Vagina (tissue), 2 donors: Measurements from ENCODE around the gene RASA3. TPM values are rescaled to one million over a fixed set of nuclear protein-coding genes. Genes with fewer than 3 reads are reported as not detected.
"Not testable (repeated sequence)": the region's sequence is repeated elsewhere in the genome, so short reads cannot be mapped to it uniquely, and the experiment has no call there.

ENCODE experiments used
- DNase-seq, 2 donors: peaks; one replicate each; pipeline ENCODE4 v3.0.0-alpha.2; 2017; ENCODE audit errors: extremely low spot score in 2 of 2
- H3K27ac ChIP-seq: fragments of 200-600 bp; sonication (generic); one replicate; pipeline ENCODE4 v1.5.1; 2019
- H3K27me3 ChIP-seq: fragments of 200-600 bp; sonication (generic); one replicate; pipeline ENCODE4 v1.5.1; 2019
- H3K36me3 ChIP-seq, 2 donors: fragments of 200-600 bp; sonication (generic); one replicate each; pipeline ENCODE4 v1.5.1; 2017 to 2019
- H3K4me1 ChIP-seq: fragments of 200-600 bp; sonication (generic); one replicate; pipeline ENCODE4 v1.5.1; 2019
- H3K4me3 ChIP-seq, 2 donors: fragments of 200-600 bp; sonication (generic); 1 replicate in 1 of 2; 2 replicates in 1 of 2; pipeline ENCODE4 v1.5.1; 2016 to 2019
- H3K9me3 ChIP-seq: fragments of 200-600 bp; sonication (generic); one replicate; pipeline ENCODE4 v1.5.1; 2019
- POLR2A ChIP-seq, 2 donors: fragments of 450-650 bp; IDR thresholded peaks; one replicate each; pipeline ENCODE4 v1.6.1; 2017; ENCODE audit warnings: antibody characterized with exemption in 2 of 2, mild to moderate bottlenecking in 2 of 2, moderate library complexity in 2 of 2
- POLR2AphosphoS5 ChIP-seq, 2 donors: sonication (generic); formaldehyde crosslinking; IDR thresholded peaks; one replicate each; pipeline ENCODE4 v1.9.0; 2017; ENCODE audit warnings: antibody characterized with exemption in 2 of 2, mild to moderate bottlenecking in 2 of 2, low read depth in 1 of 2; ENCODE audit not compliant: insufficient read depth in 1 of 2
- intact Hi-C: fragments of 100-400 bp; cut with DNase I; formaldehyde crosslinking; loops from one replicate; pipeline ENCODE4 v1.15.1; 2023
- total RNA-seq: library from RNA; depleted of rRNA; stranded (reverse); fragments of >200 nt; gene quantifications from one replicate; pipeline ENCODE4 v1.2.3, GENCODE V29; 2016
- TF ChIP-seq, protein P1 (sequence below), 3 experiments: fragments of 450-650 bp in 2 of 3; fragments of 200-600 bp in 1 of 3; sonication (generic) in 1 of 3; IDR thresholded peaks; one replicate each; pipeline ENCODE4 v1.5.1; 2017 to 2019; ENCODE audit warnings: antibody characterized with exemption in 3 of 3, mild to moderate bottlenecking in 2 of 3, moderate library complexity in 2 of 3

RASA3 gene
- total RNA-seq, 1 donor from 2014 or later = 19.6 TPM

DNA sequence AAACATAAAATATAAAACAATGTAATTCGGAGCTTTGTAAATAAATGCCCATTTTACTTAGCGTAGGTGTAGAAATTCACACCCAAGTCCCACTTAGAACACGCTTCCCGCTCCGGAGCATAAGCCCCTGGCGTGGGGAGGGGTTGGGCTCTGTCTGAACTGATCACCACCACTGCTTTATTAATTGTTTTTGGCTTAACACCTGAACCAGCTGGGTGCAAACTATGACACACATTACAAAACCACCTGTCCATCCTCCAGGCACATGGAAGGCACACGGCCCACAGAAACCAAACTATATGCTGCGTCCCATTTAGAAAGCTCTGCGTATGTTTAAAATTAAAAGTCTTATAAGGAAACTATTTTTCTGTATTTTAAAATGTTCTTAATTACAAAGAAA, 25.9 kb downstream of the RASA3 start:
- TF ChIP-seq, protein P1, sequence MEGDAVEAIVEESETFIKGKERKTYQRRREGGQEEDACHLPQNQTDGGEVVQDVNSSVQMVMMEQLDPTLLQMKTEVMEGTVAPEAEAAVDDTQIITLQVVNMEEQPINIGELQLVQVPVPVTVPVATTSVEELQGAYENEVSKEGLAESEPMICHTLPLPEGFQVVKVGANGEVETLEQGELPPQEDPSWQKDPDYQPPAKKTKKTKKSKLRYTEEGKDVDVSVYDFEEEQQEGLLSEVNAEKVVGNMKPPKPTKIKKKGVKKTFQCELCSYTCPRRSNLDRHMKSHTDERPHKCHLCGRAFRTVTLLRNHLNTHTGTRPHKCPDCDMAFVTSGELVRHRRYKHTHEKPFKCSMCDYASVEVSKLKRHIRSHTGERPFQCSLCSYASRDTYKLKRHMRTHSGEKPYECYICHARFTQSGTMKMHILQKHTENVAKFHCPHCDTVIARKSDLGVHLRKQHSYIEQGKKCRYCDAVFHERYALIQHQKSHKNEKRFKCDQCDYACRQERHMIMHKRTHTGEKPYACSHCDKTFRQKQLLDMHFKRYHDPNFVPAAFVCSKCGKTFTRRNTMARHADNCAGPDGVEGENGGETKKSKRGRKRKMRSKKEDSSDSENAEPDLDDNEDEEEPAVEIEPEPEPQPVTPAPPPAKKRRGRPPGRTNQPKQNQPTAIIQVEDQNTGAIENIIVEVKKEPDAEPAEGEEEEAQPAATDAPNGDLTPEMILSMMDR (IDR thresholded peaks at IDR 0.05) = no peak
- TF ChIP-seq POLR2AphosphoS5 (IDR thresholded peaks at IDR 0.05; ENCODE audit: insufficient read depth in 1 of 2, low read depth in 1 of 2) = no peak
- no peak for TF ChIP-seq POLR2A (IDR thresholded peaks at IDR 0.05)
- no peak for DNase-seq
- H3K9me3 ChIP-seq = no peaks in the 10 kb centered on the region
- H3K36me3 ChIP-seq = no peaks in the 10 kb centered on the region
- peaks cover 46% of the 10 kb centered on the region for H3K4me1 ChIP-seq
- H3K27ac ChIP-seq = no peak overlapping the region
- intact Hi-C loops = no loop called here
- no peak overlapping the region for H3K4me3 ChIP-seq
- H3K27me3 ChIP-seq = no peaks in the 10 kb centered on the region

DNA sequence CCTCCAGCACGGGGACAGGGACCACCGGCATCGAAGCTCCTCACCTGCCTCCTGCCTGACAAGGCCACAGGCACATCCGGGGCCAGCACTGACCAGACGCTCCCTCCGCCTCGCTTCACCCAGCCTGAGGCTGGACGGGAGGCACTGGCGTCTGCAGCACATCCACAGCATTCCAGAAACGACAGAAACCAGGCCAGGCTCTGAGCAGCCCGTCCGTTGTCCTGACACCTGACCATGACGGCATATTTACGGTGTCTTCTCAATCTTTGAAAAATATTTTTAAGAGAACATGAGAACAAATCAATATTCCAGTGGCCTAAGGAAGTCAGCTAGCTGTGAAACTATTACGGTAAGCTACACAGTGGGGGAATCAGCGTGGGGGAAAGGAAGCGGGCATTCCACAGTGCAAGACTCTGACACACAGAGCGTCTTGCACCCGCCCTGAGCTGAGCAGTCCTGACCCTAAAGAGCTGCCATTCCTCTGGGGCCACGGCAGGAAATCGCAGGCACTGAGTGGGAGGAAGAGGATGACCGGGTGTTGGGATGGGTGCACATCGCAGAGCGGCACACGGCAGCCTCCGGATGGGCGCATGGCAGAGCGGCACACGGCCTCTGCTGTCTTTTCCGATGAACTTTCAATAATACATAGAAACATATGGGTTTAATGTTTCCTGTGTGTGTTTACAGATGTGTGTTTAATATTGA, 26.8 kb downstream of the RASA3 start:
- no peak overlapping the region for H3K4me3 ChIP-seq
- H3K9me3 ChIP-seq = no peaks in the 10 kb centered on the region
- H3K27me3 ChIP-seq = no peaks in the 10 kb centered on the region
- no peak overlapping the region for H3K27ac ChIP-seq
- peaks cover 53% of the 10 kb centered on the region for H3K4me1 ChIP-seq
- H3K36me3 ChIP-seq = no peaks in the 10 kb centered on the region
- TF ChIP-seq POLR2A (IDR thresholded peaks at IDR 0.05) = no peak
- TF ChIP-seq POLR2AphosphoS5 (IDR thresholded peaks at IDR 0.05; ENCODE audit: insufficient read depth in 1 of 2, low read depth in 1 of 2) = no peak
- TF ChIP-seq, protein P1 (IDR thresholded peaks at IDR 0.05) = no peak
- no peak for DNase-seq
- intact Hi-C loops = no loop called here

DNA sequence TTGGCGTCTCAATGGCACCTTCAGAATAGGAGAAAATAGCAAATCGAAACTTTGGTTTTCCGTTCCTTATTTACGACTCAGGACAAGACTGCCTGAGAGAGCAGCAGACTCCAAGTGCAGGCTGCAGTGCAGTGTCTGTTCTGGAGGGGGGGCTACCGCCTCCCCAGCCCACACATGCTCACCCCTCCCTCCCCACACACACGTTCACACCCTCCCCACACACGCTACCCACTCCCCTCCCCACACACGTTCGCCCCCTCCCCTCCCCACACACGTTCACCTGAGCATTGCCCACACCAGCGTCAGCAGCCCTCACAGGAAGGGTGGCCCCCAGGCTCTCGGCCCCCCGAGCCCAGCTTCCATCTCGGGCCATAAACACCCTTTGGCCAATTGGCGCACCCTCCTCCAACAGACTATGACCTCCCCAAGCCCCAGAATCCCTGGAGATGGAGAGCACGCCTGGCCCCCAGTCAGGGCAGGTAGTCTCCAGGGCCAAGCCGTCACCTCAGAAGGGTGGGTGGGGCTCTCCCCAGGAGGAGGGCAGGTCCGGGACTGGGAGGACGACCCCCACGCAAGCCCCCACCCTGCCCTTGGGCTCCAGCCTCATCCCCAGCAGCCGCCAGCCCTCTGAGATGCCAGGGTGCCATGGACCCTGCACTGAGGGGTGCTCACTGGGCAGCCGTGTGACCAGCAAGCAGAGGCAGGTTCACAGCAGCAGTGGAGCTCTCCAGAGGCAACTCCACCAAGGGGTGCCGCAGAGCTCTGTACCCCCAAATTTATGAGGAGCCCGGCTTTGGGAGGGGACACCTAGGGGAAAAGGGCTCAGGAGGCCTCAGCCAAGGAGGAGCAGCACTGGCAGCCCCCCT, 27.5 kb downstream of the RASA3 start:
- Histone ChIP-seq H3K27ac (no peak overlapping the region), H3K4me1 (peaks cover 53% of the 10 kb centered on the region), H3K4me3 (no peak overlapping the region), H3K36me3 (no peaks in the 10 kb centered on the region), H3K27me3 (no peaks in the 10 kb centered on the region), H3K9me3 (no peaks in the 10 kb centered on the region)
- TF ChIP-seq POLR2AphosphoS5 (IDR thresholded peaks at IDR 0.05; ENCODE audit: insufficient read depth in 1 of 2, low read depth in 1 of 2) (no peak), POLR2A (IDR thresholded peaks at IDR 0.05) (no peak)
- TF ChIP-seq, protein P1 (IDR thresholded peaks at IDR 0.05) = no peak
- no peak for DNase-seq
- intact Hi-C loops = no loop called here

DNA sequence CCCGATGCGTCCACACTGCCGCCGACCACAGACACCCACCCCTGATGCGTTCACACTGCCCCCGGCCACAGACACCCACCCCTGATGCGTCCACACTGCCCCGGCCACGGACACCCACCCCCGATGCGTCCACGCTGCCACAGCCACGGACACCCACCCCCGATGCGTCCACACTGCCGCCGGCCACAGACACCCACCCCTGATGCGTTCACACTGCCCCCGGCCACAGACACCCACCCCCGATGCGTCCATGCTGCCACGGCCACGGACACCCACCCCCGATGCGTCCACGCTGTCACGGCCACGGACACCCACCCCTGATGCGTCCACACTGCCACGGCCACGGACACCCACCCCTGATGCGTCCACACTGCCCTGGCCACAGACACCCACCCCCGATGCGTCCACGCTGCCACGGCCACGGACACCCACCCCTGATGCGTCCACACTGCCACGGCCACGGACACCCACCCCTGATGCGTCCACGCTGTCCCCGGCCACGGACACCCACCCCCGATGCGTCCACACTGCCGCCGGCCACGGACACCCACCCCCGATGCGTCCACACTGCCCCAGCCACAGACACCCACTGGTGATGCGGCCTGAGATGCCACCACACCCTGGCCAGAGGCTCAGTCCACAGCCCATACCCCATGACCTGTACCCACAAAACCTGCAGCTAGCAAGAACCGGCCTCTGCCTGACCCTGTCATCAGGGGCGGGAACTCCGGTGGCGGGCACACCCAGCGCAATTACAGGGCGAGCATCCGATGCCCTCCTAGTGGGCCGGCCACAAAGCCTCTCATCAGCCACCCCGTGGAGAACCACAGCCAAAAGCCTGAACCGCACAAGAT, 28.4 kb downstream of the RASA3 start:
- Histone ChIP-seq H3K27me3 (no peaks in the 10 kb centered on the region), H3K4me3 (no peak overlapping the region), H3K36me3 (no peaks in the 10 kb centered on the region), H3K27ac (no peak overlapping the region), H3K4me1 (peaks cover 51% of the 10 kb centered on the region), H3K9me3 (no peaks in the 10 kb centered on the region)
- intact Hi-C loops = no loop called here
- TF ChIP-seq, protein P1 (IDR thresholded peaks at IDR 0.05) = no peak
- no peak for TF ChIP-seq POLR2AphosphoS5 (IDR thresholded peaks at IDR 0.05; ENCODE audit: insufficient read depth in 1 of 2, low read depth in 1 of 2)
- no peak for TF ChIP-seq POLR2A (IDR thresholded peaks at IDR 0.05)
- DNase-seq = no peak

DNA sequence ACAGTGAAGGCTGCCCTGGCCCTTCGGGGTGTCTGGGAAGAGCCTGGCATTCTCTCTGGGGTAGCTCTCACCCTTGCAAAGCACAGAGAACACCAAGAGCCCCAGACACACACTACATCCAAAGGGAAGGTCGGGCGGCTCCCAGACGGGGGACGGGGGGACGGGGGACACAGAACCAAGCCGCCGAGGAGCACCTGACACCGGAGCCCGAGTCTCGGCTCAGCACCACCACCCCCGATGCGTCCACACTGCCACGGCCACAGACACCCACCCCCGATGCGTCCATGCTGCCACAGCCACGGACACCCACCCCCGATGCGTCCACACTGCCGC, 29.2 kb downstream of the RASA3 start:
- H3K4me3 ChIP-seq, H3K27me3 ChIP-seq, DNase-seq, H3K27ac ChIP-seq, intact Hi-C loops, H3K36me3 ChIP-seq, H3K9me3 ChIP-seq: not testable (repeated sequence)
- peaks cover 59% of the 10 kb centered on the region for H3K4me1 ChIP-seq
